ENCODE measurements around the gene PRTFDC1. TPM values are rescaled to one million over a fixed set of nuclear protein-coding genes. Genes with fewer than 3 reads are reported as not detected.

The PRTFDC1 gene
- total and polyA plus RNA-seq, 2 of the 13 experiments (the other 11 are each of a cell fraction or from before 2014, with no cell fraction given), result not detected

- Histone ChIP-seq H3K27me3 (ENCODE audit: control insufficient read depth in 1 of 2, insufficient read depth in 2 of 2, low read length in 2 of 2) (peaks cover 2 to 11% of the 10 kb centered on the region in 2 experiments; a peak in 3 of 5 replicates), H3K9ac (ENCODE audit: insufficient read depth, low read depth, low read length) (no peak overlapping the region), H3K4me2 (ENCODE audit: low read depth, low read length) (no peak overlapping the region), H3K4me1 (ENCODE audit: insufficient read depth, low read length) (no peaks in the 10 kb centered on the region), H4K20me1 (ENCODE audit: insufficient read depth, low read length) (no peaks in the 10 kb centered on the region), H3K27ac (ENCODE audit: extremely low read length, insufficient read depth, low read length) (no peak overlapping the region), H3K9me3 (ENCODE audit: low read length) (no peaks in the 10 kb centered on the region), H3K36me3 (replicated peaks in 1 of 2; ENCODE audit: control insufficient read depth in 1 of 2, insufficient read depth in 2 of 2, low read length in 2 of 2) (no peaks in the 10 kb centered on the region), H2AFZ (ENCODE audit: low read length) (no peak overlapping the region), H3K4me3 (replicated peaks in 1 of 3; ENCODE audit: insufficient read depth in 1 of 3, low read depth in 2 of 3, low read length in 3 of 3) (no peak overlapping the region), H3K79me2 (ENCODE audit: insufficient read depth, low read length) (no peaks in the 10 kb centered on the region)
- WGBS (ENCODE audit: low lambda C conversion rate), result 23% methylated on average over 10 of the region's 10 CpGs
- ATAC-seq (no peak), FAIRE-seq (no peak), DNase-seq (ENCODE audit: low spot score) (no peak)
- BruUV-seq (replicated peaks), result no TSS peak
- no peak for TF ChIP-seq HNF4A (CRISPR knock-in tag; IDR thresholded peaks at IDR 0.05)
- no peak for TF ChIP-seq FUBP1 (CRISPR knock-in tag; IDR thresholded peaks at IDR 0.05; ENCODE audit: borderline replicate concordance)
- TF ChIP-seq MBD4 (IDR thresholded peaks at IDR 0.05; ENCODE audit: borderline replicate concordance, low read length), result no peak
- ChIA-PET POLR2A (no interaction called here), CTCF (ENCODE audit: low intra/inter-chr PET ratio, low total read pairs) (no interaction called here)
- in situ Hi-C loops (cut with HindIII; ENCODE audit: extremely low pct_ligation_motif_present, low pct_unique_long_range_greater_than_20kb) (no loop called here), intact Hi-C loops (cut with micrococcal nuclease; ENCODE audit: unreplicated experiment) (no loop called here)
These were observed 93.8 kb downstream of the PRTFDC1 start for GRCh38 chr10:24858288-24859270.

GRCh38 chr10:24857031-24857725 is 95.2 kb downstream of the PRTFDC1 start:
- Histone ChIP-seq H3K4me2 (ENCODE audit: low read depth, low read length) (no peak overlapping the region), H3K79me2 (ENCODE audit: insufficient read depth, low read length) (no peaks in the 10 kb centered on the region), H3K9me3 (ENCODE audit: low read length) (no peaks in the 10 kb centered on the region), H2AFZ (ENCODE audit: low read length) (no peak overlapping the region), H3K27me3 (ENCODE audit: control insufficient read depth in 1 of 2, insufficient read depth in 2 of 2, low read length in 2 of 2) (peaks cover 2 to 11% of the 10 kb centered on the region in 2 experiments; a peak in 3 of 5 replicates), H3K27ac (ENCODE audit: extremely low read length, insufficient read depth, low read length) (no peak overlapping the region), H3K9ac (ENCODE audit: insufficient read depth, low read depth, low read length) (no peak overlapping the region), H3K4me1 (ENCODE audit: insufficient read depth, low read length) (no peaks in the 10 kb centered on the region), H4K20me1 (ENCODE audit: insufficient read depth, low read length) (no peaks in the 10 kb centered on the region), H3K36me3 (replicated peaks in 1 of 2; ENCODE audit: control insufficient read depth in 1 of 2, insufficient read depth in 2 of 2, low read length in 2 of 2) (no peaks in the 10 kb centered on the region), H3K4me3 (replicated peaks in 1 of 3; ENCODE audit: insufficient read depth in 1 of 3, low read depth in 2 of 3, low read length in 3 of 3) (no peak overlapping the region)
- TF ChIP-seq NFYC (CRISPR knock-in tag; IDR thresholded peaks at IDR 0.05) (no peak), ZHX1 (CRISPR knock-in tag; IDR thresholded peaks at IDR 0.05; ENCODE audit: low read depth) (no peak), DZIP1 (CRISPR knock-in tag; IDR thresholded peaks at IDR 0.05) (no peak)
- DNase-seq (ENCODE audit: low spot score) (no peak), FAIRE-seq (no peak), ATAC-seq (no peak)
- POLR2A ChIA-PET, result no interaction called here
- intact Hi-C loops (cut with micrococcal nuclease; ENCODE audit: unreplicated experiment), result no loop called here
- BruUV-seq (replicated peaks), result no TSS peak
- 40% methylated on average over 4 of the region's 8 CpGs for WGBS (ENCODE audit: low lambda C conversion rate)
- CTCF ChIA-PET (ENCODE audit: low intra/inter-chr PET ratio, low total read pairs), result no interaction called here
- in situ Hi-C loops (cut with HindIII; ENCODE audit: extremely low pct_ligation_motif_present, low pct_unique_long_range_greater_than_20kb), result no loop called here
